PC-3 (cell line): Measurements from ENCODE around the gene SYNPO. TPM values are rescaled to one million over a fixed set of nuclear protein-coding genes. Genes with fewer than 3 reads are reported as not detected.
A peak's percentile ranks its signal among the peaks of the same experiment; 100 is the strongest.

Source experiments
- ATAC-seq: fragments of 200-7000 bp; cut with Tn5 transposase; 2 replicates; pipeline ENCODE4 v1.9.1; 2020; ENCODE audit warnings: mild to moderate bottlenecking, moderate library complexity
- BruUV-seq: library from RNA; stranded (reverse); fragments of 400-500 nt; replicated peaks from 2 replicates; lab custom pipeline; 2021; lab: Mats Ljungman, UMichigan
- CTCF ChIA-PET: fragments of 300-600 bp; sonication (Branson Sonifier 250); formaldehyde crosslinking; loops from one replicate; lab custom pipeline; 2022; ENCODE audit warnings: antibody characterized with exemption; lab: Charles Lee
- POLR2A ChIA-PET: fragments of 300-600 bp; sonication (Branson Sonifier 250); formaldehyde crosslinking; loops from one replicate; lab custom pipeline; 2022; ENCODE audit warnings: antibody characterized with exemption; ENCODE audit not compliant: unreplicated experiment; lab: Charles Lee
- DNase-seq: peaks from one replicate; pipeline ENCODE4 v3.0.0-alpha.2; 2015
- H2AFZ ChIP-seq: fragments of 300-600 bp; sonication (generic); 2 replicates; pipeline ENCODE4 v1.6.0; 2016; ENCODE audit warnings: antibody characterized with exemption, low read length
- H3F3A ChIP-seq: fragments of 300-600 bp; sonication (generic); one replicate; pipeline ENCODE4 v1.6.0; 2017; ENCODE audit warnings: antibody characterized with exemption, low read length, control low read depth, mild to moderate bottlenecking; ENCODE audit not compliant: unreplicated experiment
- H3K27ac ChIP-seq: fragments of 300-600 bp; sonication (generic); 2 replicates; pipeline ENCODE4 v1.5.1; 2016; ENCODE audit warnings: mild to moderate bottlenecking, low read length
- H3K27me3 ChIP-seq: fragments of 300-600 bp; sonication (generic); 2 replicates; pipeline ENCODE4 v1.6.1; 2016; ENCODE audit warnings: low read length, mixed read lengths
- H3K36me3 ChIP-seq: fragments of 300-600 bp; sonication (generic); 2 replicates; pipeline ENCODE4 v1.6.1; 2016; ENCODE audit warnings: low read depth, mixed run types, low read length, mixed read lengths
- H3K4me1 ChIP-seq: fragments of 300-600 bp; sonication (generic); 2 replicates; pipeline ENCODE4 v1.5.1; 2016; ENCODE audit warnings: low read length; ENCODE audit not compliant: insufficient read depth
- H3K4me2 ChIP-seq: fragments of 300-600 bp; sonication (generic); 2 replicates; pipeline ENCODE4 v1.6.0; 2016; ENCODE audit warnings: low read length
- H3K4me3 ChIP-seq: fragments of 300-600 bp; sonication (generic); 2 replicates; pipeline ENCODE4 v1.5.1; 2016; ENCODE audit warnings: mild to moderate bottlenecking, low read length, mixed read lengths
- H3K79me2 ChIP-seq: fragments of 300-600 bp; sonication (generic); 2 replicates; pipeline ENCODE4 v1.6.1; 2017; ENCODE audit warnings: low read length, mixed read lengths
- H3K9ac ChIP-seq: fragments of 300-600 bp; sonication (generic); 2 replicates; pipeline ENCODE4 v1.6.0; 2016; ENCODE audit warnings: mild to moderate bottlenecking, low read length
- H3K9me2 ChIP-seq: fragments of 300-600 bp; sonication (generic); replicated peaks from 2 replicates; pipeline ENCODE4 v1.6.1; 2016; ENCODE audit warnings: mixed run types, low read length, mixed read lengths
- H3K9me3 ChIP-seq: fragments of 300-600 bp; sonication (generic); 2 replicates; pipeline ENCODE4 v1.6.1; 2016; ENCODE audit warnings: low read length, mixed read lengths
- H4K20me1 ChIP-seq: fragments of 300-600 bp; sonication (generic); 2 replicates; pipeline ENCODE4 v1.6.1; 2016; ENCODE audit warnings: low read length, mixed read lengths
- EZH2 ChIP-seq: fragments of 300-600 bp; sonication (generic); IDR thresholded peaks from one replicate; pipeline ENCODE4 v1.6.1; 2017; ENCODE audit warnings: antibody characterized with exemption, mild to moderate bottlenecking, low read length; ENCODE audit not compliant: unreplicated experiment
- EZH2phosphoT487 ChIP-seq: fragments of 300-600 bp; sonication (generic); IDR thresholded peaks from 2 replicates; pipeline ENCODE4 v1.6.1; 2018; ENCODE audit warnings: mild to moderate bottlenecking, antibody characterized with exemption, low read length, borderline replicate concordance
- intact Hi-C: fragments of 100-400 bp; cut with micrococcal nuclease; formaldehyde crosslinking; loops from 2 replicates; pipeline ENCODE4 v1.9.0; 2023
- total RNA-seq: library from RNA; depleted of rRNA; stranded (reverse); fragments of >200 nt; gene quantifications from 2 replicates; pipeline ENCODE4 v1.2.3, GENCODE V29; 2014
- TF ChIP-seq, protein P1 (sequence below): fragments of 300-600 bp; sonication (generic); conservative IDR thresholded peaks from 2 replicates; pipeline ENCODE4 v1.5.1; 2017; ENCODE audit warnings: antibody characterized with exemption, low read depth, mild to moderate bottlenecking, low read length

Gene SYNPO
- total RNA-seq, 1 experiment from 2014 or later = 5.3 TPM

DNA sequence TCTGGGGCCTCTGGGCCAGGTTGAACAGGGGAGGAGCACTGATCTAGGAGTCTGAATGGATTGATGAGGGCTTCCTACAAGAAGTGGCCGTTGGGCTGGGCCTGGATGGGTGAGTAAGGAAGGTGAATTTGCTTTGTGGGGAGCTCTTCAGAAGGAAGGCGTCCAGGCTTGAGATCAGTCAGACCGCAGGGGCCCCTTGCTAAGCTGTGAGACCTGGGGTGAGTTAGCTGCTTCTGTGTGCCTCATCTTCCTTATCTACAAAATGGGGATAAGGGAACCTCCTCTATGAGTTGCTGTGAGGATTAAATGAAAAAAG lies 1.1 kb upstream of the SYNPO start:
- no peak overlapping the region for H2AFZ ChIP-seq
- no peak overlapping the region for H3K9ac ChIP-seq
- intact Hi-C loops = no loop called here
- peaks cover 83% of the 10 kb centered on the region for H3K4me1 ChIP-seq
- no peak overlapping the region for H3K27ac ChIP-seq
- peaks cover 29% of the 10 kb centered on the region for H3K79me2 ChIP-seq
- TF ChIP-seq EZH2phosphoT487 (no peak), EZH2 (no peak)
- TF ChIP-seq, protein P1, sequence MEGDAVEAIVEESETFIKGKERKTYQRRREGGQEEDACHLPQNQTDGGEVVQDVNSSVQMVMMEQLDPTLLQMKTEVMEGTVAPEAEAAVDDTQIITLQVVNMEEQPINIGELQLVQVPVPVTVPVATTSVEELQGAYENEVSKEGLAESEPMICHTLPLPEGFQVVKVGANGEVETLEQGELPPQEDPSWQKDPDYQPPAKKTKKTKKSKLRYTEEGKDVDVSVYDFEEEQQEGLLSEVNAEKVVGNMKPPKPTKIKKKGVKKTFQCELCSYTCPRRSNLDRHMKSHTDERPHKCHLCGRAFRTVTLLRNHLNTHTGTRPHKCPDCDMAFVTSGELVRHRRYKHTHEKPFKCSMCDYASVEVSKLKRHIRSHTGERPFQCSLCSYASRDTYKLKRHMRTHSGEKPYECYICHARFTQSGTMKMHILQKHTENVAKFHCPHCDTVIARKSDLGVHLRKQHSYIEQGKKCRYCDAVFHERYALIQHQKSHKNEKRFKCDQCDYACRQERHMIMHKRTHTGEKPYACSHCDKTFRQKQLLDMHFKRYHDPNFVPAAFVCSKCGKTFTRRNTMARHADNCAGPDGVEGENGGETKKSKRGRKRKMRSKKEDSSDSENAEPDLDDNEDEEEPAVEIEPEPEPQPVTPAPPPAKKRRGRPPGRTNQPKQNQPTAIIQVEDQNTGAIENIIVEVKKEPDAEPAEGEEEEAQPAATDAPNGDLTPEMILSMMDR = no peak
- no peaks in the 10 kb centered on the region for H3K27me3 ChIP-seq
- no peak for DNase-seq
- H3F3A ChIP-seq = peaks cover 8% of the 10 kb centered on the region
- no peaks in the 10 kb centered on the region for H3K9me3 ChIP-seq
- no peak for ATAC-seq
- H3K4me3 ChIP-seq = no peak overlapping the region
- no TSS peak for BruUV-seq
- H4K20me1 ChIP-seq = no peaks in the 10 kb centered on the region
- ChIA-PET POLR2A (no interaction called here), CTCF (no interaction called here)
- H3K4me2 ChIP-seq = no peak overlapping the region; the same call in 1 of the 2 replicates
- H3K9me2 ChIP-seq = no peaks in the 10 kb centered on the region
- H3K36me3 ChIP-seq = no peaks in the 10 kb centered on the region

DNA sequence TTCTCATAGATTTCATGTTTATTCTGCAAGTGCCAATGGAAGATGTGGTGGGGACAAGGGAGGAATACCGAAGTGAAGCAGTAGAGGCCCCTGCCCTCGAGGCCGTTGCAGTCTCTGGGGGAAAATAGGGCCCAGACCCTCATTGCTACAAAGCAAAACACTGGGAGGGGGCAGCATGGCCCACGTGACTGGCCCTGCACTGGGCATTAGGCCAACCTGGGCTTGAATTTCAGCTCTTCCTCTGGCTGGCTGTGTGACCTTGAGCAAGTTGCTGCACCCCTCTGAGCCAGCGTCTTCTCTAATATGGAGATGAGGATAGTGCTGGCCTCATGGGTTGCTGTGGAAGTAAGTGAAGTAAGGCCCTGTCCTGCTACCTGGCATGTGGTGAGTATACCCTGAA lies 709 bp upstream of the SYNPO start:
- BruUV-seq = no TSS peak
- H3K9me2 ChIP-seq = no peaks in the 10 kb centered on the region
- H2AFZ ChIP-seq = no peak overlapping the region; the same call in 1 of the 2 replicates
- H3K4me1 ChIP-seq = peaks cover 87% of the 10 kb centered on the region
- no peaks in the 10 kb centered on the region for H4K20me1 ChIP-seq
- TF ChIP-seq EZH2phosphoT487 = no peak
- no peak for TF ChIP-seq EZH2
- TF ChIP-seq, protein P1 = no peak
- intact Hi-C loops = loop anchor here (1.0 kb wide), 1 partner anchor 78 kb away; no protein-coding TSS in a partner anchor
- H3K27me3 ChIP-seq = no peaks in the 10 kb centered on the region
- H3K79me2 ChIP-seq = peaks cover 33% of the 10 kb centered on the region
- ATAC-seq (no peak), DNase-seq (no peak)
- peak overlapping the region; percentile 64; the same call in 1 of the 2 replicates for H3K4me3 ChIP-seq
- CTCF ChIA-PET = no interaction called here
- H3K27ac ChIP-seq = peak overlapping the region; percentile 92
- H3F3A ChIP-seq = peaks cover 8% of the 10 kb centered on the region
- no peaks in the 10 kb centered on the region for H3K36me3 ChIP-seq
- H3K9me3 ChIP-seq = no peaks in the 10 kb centered on the region
- POLR2A ChIA-PET = no interaction called here
- peak overlapping the region; percentile 56; the same call in 1 of the 2 replicates for H3K9ac ChIP-seq
- peak overlapping the region; percentile 82 for H3K4me2 ChIP-seq

DNA sequence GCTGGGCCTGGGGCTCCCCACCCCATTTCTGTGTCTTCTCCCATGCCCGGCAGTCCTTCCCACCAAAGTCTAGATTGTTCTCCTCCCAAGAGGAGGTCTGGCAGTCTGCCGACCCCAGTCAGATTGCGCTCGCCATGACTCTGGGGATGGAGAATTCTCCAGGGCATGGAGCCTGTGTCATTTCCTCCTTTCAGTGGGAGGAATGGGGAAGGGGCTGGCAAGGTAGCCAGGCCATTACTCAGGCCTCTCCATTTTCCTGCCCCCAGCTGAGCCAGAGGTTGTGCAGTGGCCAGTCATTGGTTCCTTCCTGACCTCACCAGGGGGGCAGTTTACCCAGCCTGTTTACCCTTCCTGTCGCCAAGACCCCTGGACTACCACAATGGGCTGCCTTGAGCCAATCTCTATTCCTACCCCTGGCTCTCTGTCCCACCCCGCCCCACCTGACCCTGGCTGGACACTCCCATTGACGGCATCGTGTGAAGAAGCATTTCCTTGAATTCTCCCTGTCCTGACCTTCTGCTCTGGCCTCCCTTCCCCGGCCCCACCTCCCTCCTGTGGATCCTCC lies 628 bp downstream of the SYNPO start:
- Histone ChIP-seq H3K36me3 (no peaks in the 10 kb centered on the region), H3K4me3 (peak overlapping the region; percentile 64), H3K9me3 (no peaks in the 10 kb centered on the region), H2AFZ (peak overlapping the region; percentile 56), H4K20me1 (no peaks in the 10 kb centered on the region), H3K27me3 (no peaks in the 10 kb centered on the region), H3K79me2 (peaks cover 46% of the 10 kb centered on the region), H3K9ac (peak overlapping the region; percentile 56), H3K4me1 (peaks cover 89% of the 10 kb centered on the region), H3K9me2 (no peaks in the 10 kb centered on the region), H3F3A (peaks cover 8% of the 10 kb centered on the region), H3K27ac (peak overlapping the region; percentile 92), H3K4me2 (peak overlapping the region; percentile 82)
- intact Hi-C loops = no loop called here
- BruUV-seq = no TSS peak
- peak; percentile 77 for DNase-seq
- POLR2A ChIA-PET = interaction anchor here (0.7 kb wide), 1 partner anchor 53 kb away, joined by 3 read pairs; no protein-coding TSS in a partner anchor
- CTCF ChIA-PET = interaction anchor here (1.0 kb wide), 1 partner anchor 12 kb away, joined by 6 read pairs; no protein-coding TSS in a partner anchor
- ATAC-seq = peak; percentile 8; the same call in 1 of the 2 replicates
- TF ChIP-seq, protein P1 = no peak
- TF ChIP-seq EZH2phosphoT487 (no peak), EZH2 (no peak)
